ENCODE results near the gene TSSC4.

- TF ChIP-seq CTCF (CRISPR knock-in tag; IDR thresholded peaks at IDR 0.05), result no peak
- peak; percentile 32 for TF ChIP-seq YY1 (IDR thresholded peaks at IDR 0.05; ENCODE audit: insufficient read depth, insufficient replicate concordance, low read depth, low read length)
Observed at GRCh38 chr11:2412323-2412722, 11.8 kb downstream of the TSSC4 start.

Data from HepG2 (cell line).